GM21825 (cell line): ENCODE data around the gene DOCK2.

Experiments used
- ATAC-seq: cut with Tn5 transposase; IDR thresholded peaks from one replicate; pipeline ENCODE4 v1.9.1; 2021; ENCODE audit warnings: mild to moderate bottlenecking, moderate library complexity; ENCODE audit not compliant: unreplicated experiment

Gene DOCK2

DNA sequence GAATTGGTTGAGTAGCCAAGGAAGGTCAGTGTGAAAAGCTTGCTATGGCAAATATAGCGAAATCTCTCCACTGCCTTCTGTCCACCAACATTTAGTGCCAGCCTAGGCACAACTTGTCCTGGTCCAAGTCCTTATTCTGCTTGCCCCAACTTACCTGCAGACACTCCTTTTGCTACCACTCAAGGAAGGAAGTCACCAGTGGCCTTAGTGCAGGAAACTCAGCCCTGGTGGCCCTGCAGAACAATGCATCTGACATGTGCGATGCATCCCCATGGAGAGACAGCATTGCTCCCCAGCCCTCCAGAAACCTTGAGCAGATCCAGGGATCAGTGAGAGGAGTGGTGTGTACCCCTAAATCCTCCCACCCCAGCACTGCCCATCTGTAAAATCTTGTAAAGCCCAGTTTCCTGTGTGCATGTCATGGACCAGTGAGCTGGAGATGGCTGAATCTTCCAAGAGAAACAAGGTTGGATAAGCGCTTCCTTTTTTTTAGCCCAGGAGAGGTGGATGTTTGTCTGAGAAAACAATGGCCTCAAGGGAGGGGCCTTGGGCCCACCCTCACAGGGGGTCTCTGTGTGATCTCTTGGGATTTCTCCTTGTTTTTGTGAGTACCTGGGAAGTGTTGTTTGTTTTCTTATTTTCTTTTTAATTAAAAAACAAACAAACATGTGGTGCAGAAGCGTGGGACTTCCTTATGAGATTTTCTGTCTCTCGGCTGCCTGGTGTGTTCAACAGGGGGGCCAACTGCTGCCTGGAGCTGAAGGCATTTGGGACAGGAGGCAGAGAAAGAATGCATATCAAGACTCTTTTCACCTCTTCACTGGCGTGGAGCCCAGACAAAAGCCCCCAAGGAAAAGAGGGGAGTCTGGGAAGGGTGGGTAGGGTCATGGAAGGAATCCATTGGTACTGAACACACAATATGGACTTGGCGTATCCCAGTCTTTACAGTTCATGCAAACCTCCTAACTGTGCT, 472.3 kb downstream of the DOCK2 start:
- ATAC-seq, result no peak

DNA sequence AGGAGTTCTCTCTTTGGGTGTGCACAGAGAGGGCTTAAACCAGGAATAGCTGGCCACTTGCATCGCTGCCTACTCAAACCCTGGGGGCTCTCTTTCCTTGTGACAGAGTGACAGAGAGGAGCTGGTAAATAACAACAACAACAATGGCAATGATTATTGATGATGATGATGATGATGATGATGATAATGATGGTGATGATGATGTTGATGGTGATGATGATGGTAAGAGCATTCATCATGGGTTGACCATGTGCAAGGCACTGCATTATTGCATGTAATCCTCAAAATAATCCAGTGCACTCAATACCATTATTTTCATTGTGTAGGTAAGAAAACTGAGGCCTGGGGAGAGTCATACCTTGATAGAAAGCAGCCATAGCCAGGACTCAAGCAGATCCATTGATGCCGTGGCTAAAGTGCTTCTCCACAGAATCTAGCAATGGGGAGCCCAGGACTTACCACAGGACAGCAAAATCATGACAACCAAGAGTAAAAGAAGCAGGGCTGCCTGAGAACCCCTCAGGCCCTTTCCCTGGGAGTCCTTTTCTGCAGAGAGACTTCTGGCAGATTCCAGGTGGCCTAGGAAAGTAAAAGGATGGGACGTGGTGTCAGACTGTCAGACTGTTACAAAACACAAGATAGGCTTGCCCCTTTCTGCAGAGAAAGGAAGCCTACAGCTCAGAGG, 473.5 kb downstream of the DOCK2 start:
- ATAC-seq, result no peak

DNA sequence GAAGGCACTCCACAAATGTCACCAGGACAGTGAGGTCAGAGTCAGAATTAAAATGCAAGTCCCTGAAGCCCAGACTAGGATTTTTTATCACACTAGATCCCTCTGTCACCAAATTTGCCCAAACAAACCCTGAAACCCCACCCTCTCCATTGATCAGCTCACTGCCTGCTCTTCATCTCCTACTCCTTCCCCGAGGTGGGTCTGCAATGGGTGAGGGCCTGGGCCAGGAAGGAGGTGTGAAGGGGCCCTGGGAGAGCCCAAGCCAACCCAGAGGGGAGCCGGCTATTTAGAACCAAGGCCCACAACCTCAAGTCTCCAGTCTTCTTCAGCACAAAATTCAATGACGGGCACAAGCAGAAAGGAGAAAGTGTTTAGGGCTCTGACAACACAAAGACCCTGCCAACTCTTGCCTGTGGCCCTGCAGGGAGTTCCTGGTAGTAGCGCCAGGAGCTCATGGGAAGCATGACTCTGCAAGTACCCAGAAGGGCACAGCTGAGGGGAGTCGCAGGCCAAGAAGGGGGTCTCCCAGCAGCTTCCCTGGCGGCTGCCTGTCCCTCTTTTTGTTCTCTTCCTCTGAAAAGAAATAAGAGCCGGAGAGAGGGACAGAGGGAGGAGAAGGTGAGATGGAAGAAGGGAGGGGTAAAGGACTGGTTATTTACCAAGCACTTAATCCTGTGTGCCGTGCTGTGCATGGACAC, 474.2 kb downstream of the DOCK2 start:
- ATAC-seq, result no peak

DNA sequence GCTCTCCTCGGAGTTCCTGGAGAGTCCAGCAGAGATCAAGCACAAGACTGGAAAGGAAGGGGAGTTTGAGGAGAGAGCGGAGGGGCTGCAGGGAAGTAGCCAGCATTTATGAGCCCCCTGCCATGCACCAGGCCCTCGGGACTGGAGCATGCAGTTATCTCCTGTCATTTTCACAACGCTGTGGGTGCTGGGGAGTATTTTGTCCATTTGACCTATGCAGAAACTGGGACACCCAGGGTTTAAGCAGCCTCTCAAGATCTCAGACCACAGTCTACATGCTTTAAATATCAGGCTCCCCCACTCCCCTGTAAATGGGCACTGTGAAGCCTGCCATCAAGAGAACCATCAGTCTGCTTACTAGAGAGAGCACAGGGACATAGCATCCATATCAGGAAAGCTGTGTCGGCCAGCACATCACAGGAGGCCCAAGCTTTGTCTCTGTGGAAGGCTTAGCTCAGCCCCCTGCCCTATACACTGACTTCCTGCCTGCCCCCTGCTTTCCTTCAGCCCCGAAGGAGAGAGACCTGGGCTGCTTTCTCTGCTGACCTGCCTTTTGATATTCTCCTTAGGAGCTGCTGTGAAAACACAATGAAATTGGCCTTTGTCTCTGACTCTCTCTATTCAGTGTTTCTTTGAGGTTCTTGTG, 475.9 kb downstream of the DOCK2 start:
- no peak for ATAC-seq

DNA sequence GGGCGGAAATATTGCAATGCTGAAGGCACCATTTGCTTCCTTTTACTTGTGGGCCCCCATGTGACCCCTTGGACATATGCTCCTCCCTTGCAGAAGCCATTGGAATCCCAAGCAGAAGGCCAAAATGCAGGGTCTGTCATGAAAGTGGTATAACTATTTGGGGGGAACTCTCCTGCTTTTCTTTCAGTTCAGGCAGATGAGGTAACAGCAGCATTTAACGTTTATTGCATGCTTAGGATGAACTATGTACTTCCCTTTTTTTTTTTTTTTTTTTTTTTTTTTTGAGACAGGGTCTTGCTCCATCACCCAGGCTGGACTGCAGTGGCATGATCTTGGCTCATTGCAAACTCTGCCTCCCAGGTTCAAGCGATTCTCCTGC, 476.4 kb downstream of the DOCK2 start:
- ATAC-seq, result no peak

DNA sequence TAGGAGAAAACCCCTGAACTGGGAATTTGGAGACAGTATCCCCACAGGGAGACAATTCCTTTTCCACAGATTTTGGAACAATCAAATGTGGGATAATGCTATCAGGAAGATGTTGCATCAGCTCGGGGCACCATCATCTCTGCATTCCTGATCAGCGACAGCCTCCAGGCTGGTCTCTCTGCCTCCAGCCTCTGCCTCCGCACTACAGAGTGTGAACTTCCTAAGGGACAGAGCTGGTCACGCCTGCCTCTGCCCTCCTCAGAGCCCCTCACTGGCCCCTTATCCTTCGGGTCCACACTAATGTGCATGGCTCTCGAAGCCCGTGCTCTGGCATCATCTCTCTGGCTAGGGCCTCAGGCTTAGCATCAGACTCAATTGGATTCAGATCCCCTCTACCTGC, 477.2 kb downstream of the DOCK2 start:
- ATAC-seq, result no peak

DNA sequence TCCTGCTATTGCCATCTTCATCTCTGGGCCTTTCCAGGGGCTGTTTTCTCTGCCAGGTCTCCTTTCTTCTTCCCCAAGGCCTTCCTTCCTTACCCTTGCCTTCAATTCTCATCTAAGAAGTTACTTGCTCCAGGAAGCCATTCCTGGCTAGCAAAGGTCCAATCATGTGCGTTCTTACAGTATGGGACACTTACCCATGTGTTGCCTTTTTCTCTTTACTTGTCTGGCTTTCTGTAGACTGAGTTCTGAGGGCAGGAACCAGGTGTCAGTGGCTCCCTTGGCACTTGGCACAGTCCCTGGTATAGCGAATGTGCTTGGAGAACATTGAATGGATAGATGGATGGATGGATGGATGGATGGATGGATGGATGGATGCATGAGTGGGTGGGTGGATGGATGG, 478.9 kb downstream of the DOCK2 start:
- ATAC-seq, result no peak

DNA sequence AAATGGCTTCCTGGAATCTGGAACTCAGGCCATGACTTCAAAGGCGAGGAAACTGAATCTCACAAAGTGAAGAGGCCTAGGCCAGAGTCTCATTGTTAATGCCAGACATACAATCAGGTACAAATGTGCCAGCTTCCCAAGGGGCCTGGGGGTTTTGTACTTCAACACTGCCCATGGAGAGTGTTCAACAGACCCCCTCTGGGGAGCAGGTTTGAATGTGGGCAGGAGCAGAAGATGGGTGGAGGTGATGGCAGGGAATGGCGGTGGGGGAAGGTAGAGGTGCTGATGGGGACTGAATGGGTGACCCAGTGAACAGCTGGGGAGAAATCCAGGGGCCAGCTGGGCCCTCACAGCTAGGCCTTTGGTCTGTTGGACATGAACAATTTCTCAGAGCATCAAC, 480.7 kb downstream of the DOCK2 start:
- no peak for ATAC-seq

DNA sequence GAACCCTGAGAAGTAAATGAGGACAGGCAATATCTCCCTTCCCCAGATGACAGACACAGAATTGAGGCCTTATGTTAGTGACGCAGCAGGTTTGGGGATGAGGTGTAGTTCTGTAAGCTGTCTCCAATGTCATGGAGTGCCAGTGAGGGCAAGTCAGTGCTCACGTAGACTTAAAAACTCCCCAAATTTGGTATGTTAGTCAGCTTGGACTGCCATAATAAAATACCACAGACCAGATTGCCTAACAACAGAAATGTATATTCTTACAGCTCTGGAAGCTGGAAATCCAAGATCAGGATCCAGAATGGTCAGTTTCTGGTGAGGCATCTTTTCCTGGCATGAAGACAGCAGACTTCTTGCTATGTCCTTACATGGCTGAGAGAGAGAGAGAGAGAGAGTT, 483.5 kb downstream of the DOCK2 start:
- no peak for ATAC-seq

DNA sequence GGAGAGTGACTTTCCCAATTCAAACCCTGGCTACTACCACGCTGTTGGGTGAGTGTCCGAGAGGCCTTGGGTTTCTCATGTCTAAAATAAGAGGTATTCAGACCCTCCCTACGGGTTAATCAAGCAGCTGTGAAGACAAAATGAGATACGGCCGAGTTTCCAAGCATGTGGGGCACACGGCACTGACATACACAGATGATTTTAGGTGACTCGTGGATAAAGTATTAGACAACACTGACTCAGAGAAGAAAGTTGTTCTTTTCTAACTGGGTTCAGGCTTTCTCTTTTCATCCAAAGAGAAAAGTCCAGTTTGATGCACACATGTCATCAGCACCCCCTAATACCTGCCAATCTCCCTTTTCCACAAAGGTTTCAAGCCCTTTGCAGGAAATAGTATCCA, 484.2 kb downstream of the DOCK2 start:
- ATAC-seq, result no peak

DNA sequence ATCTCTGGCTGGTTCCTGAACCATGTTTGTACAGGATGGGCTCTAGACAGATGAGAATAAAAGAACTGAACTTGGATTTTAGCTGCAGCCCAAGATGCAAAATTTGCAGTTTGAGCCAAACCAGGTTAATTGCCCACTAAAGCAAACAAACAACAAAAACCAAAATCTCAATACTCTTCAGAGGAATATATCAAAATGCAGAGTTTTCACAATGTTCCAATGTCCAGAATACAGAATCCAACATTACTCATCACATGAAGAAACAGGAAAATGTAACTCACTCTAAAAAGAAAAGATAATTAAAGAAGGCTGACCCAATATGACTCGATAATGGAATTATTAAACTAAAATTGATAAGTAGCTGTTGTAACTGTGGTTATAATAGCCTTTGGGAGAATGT, 489.0 kb downstream of the DOCK2 start:
- ATAC-seq, result no peak

DNA sequence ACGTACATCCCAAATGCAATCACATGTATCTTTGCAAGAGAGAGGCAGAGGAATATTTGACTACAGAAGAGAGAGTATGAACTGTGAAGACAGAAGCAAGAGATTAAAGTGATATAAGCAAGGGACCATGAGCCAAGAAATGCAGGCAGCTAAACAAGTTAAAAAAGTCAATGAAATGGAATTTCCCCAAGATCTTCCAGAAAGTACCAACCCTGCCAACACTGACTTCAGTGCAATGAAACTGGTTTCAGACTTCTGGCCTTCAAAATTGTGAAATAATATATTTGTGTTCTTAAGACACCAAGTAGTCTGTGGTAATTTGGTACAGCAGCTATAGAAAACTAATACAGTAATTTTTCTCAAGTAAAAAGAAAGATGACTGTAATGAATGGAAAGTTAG, 489.6 kb downstream of the DOCK2 start:
- ATAC-seq, result no peak

DNA sequence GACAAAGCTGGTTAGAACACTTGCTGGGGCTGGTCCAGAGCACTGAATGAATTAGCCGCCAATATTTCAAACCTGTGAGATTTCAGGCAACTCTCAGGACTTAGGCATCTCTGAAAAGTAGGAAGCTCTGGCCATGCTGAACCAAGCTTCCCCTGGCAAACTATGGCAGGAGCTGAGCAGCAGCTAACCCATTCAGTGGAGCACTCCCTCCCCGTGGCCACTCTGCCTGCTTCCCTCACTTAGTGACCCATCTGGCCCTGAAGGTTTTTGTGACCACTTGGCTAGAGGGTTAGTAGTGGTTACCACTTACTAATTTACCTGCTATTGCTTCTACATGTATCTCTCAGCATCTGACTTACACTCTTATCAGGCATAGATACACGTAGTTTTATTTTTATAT, 494.2 kb downstream of the DOCK2 start:
- ATAC-seq, result no peak

DNA sequence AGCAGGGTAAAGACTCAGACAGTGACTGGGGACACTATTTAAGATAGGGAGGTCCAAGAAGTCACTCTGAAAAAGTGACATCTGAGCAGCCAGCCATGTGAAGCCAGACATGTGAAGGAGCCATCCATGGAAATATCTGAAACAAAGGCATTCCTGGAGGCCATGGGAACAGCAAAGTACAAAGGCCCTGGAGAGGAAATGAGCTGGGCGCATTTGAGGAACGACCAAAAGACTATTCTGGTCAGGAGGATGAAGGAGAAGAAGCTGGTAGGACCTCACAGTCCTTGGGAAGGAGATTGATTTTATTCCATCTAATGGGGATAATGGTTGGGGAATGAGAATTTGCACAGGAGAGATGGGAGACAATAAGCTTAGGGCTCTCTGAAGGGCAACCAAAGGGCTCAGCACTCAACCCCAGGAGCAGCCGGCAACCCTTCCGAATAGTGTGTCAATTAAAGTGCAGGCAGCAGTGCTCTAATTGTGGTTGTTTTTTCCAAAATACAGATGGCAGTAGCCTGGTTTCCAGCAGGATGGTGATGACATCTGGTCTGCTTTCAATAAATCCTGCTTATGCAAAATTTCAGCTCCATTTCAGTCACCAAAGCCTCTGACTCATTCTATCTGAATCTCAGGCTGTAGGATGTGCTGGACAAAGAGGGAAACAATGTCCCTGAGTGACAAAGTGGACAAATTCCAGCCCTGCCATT, 495.3 kb downstream of the DOCK2 start:
- no peak for ATAC-seq
